ENCODE results near the gene PHB1. TPM values are rescaled to one million over a fixed set of nuclear protein-coding genes. Genes with fewer than 3 reads are reported as not detected.
A peak's percentile ranks its signal among the peaks of the same experiment; 100 is the strongest.
"Not testable (repeated sequence)": the region's sequence is repeated elsewhere in the genome, so short reads cannot be mapped to it uniquely, and the experiment has no call there.

Gene PHB1
- total RNA-seq, 1 donor from 2014 or later, result 141 TPM

DNA sequence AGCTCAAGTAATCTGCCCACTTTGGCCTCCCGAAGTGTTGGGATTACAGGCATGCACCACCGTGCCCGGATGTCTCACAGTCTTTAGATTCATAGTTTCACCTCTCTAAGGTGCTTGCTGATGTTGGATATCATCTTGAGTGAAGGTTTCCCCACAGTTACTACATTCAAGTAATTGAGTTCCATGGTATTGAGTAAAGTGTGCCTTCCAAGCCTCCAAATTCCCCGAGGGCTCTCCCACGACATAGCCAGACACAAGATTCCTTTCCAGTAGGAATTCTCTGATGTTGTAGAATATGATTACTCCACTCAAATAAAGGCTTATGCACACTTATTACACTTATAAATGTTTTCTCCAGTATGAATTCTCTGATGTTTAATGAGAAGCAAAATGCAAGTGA is 36.4 kb downstream of the PHB1 start:
- no peak for DNase-seq (ENCODE audit: low spot score)

DNA sequence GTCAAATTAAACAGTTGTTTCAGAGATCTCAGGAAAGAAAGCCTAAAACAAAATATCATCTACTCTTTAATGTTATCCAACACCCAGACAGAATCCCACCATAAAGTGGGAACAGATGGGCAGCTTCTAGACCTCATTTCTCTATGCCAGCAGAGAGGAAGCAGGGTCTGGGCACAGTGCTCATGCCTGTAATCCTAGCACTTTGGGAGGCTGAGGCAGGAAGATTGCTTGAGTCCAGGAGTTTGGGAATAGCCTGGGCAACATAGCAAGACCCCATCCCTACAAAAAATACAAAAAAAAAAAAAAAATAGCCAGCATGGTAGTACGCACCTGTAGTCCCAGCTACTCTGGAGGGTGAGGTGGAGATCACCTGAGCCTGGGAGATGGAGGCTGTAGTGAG is 39.1 kb downstream of the PHB1 start:
- DNase-seq (ENCODE audit: low spot score), result no peak

DNA sequence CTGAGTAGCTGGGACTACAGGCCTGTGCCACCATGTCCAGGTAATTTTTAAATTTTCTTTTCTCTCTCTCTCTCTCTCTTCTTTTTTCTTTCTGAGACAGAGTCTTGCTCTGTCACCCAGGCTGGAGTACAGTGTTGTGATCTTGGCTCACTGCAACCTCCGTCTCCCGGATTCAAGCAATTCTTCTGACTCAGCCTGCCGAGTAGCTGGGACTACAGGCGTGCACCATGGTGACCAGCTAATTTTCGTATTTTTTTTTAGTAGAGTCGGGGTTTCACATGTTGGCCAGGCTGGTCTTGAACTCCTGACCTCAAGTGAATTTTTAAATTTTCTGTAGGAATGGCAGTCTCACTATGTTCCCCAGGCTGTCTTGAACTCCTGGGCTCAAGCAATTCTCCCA is 41.6 kb downstream of the PHB1 start:
- DNase-seq (ENCODE audit: low spot score), result no peak

DNA sequence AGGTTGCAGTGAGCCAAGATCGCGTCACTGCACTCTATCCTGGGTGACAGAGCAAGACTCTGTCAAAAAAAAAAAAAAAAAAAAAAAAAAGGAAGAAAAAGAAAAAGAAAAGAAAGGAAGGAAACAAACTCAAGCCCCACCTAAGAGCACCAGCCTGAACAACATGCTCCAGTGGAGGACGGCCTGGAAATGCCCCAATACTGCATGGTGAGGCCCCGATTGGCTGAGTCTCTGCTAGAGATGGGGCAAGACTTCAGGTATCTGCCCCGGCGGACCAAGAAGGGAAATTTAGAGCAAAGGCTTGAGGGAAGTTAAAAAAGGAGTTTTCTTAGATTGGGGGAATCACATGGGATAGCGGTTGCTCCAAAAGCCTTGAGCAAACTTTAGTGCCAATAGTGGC is 42.3 kb downstream of the PHB1 start:
- DNase-seq (ENCODE audit: low spot score), result no peak

DNA sequence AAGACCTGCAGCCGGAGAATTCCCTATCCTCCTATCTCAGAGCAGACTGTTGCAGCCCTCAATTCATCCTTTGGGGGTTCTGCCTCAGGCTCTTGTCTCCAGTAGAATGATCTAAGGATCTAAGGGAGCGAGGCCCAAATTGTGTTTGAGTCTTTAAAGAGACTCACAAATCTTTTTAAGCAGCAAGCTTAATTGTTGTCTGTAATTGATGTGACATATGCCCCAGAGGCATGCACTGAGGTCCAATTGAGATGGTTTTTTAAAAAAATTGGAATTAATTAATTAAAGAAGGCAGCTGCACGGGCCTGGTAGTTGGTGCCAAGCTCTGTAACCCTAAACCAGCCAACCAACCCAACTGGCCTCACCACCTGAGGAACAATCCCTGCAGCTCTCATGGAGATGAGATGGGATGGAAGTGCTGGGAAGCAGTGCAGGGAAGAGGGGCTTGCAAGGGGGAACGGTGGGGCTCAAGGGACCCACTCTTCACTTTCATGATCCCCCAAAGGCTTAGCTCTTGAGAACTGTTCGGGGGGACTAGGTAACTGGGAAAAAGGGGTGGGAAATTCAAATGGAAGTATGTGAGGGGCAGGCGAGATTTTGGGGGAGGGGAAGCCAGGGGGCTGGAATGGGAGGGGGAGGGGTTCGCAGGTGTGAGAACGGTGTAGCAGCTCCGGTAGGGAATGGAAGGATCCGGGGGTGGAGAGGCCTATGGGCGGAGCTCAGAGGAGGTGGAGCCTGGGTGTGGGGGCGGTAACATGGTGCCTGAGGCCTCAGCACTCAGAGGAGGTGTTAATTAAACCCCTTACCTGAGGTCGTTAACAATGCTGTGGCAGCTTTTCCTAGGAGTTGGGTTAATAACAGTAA is 43.5 kb downstream of the PHB1 start:
- DNase-seq (ENCODE audit: low spot score), result no peak

DNA sequence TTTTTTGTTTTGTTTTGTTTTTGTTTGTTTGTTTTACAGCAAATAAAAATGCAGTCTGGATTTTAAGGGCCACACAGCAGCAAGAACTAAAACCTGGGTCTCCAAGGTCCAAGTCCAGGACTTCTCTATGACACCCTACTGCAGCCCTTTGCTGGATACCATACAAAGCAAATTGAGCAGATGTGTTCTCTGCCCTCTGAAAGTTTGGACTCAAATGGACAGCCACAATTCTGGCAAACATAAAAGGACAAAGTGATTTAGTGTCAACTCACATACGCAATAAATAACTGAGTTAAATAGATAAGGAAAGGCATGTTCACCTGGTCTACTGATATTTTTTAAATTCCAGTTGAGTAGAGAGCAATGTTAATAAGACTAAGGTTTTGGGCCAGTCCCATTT is 44.9 kb downstream of the PHB1 start:
- no peak for DNase-seq (ENCODE audit: low spot score)

DNA sequence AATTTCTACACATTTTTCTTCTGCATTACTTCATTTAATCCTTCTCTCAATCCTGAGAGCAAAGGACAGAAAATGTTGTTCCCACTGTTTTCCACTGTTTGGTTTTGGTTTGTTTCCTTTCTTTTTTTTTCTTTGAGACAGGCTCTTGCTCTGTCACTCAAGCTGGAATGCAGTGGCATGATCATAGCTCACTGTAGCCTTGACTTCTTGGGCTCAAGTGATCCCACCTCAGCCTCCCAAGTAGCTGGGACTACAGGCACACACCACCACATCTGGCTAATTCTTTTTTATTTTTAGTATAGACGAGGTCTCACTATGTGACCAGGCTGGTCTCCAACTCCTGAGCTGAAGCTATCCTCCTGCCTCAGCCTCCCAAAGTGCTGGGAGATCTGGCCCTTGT is 45.6 kb downstream of the PHB1 start:
- no peak for DNase-seq (ENCODE audit: low spot score)

DNA sequence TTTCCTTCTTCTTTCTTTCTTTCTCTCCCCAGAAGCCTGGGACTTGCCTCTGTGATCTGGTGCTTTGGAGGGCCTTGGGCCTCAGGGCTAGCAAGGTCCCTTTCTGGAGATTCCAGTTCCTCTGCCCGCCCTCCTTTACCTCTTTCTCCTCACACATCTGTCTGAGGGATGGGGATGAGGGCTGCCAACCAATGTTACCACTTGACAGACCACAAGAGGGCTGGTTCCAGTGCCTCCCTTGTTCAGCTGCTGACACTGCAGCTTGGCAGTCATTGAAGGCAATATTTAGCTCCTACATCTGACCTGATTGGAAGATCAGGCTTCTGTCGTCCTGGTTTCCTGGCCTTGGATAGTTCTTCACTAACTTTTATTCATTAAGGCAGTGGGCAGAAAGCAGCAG is 49.0 kb downstream of the PHB1 start:
- no peak for DNase-seq (ENCODE audit: low spot score)

DNA sequence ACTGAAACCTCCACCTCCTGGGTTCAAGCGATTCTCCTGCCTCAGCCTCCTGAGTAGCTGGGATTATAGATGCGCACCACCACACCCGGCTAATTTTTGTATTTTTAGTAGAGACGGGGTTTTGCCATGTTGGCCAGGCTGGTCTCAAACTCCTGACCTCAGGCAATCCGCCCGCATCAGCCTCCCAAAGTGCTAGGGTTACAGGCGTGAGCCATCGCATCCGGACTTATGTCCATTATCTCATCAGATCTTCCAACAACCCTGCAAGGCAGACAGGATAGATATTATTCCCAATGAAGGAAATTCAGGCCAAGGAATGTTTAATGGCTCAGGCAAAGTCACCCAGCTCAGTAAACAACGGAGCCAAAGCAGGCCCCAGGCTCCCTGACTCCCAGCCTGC is 49.6 kb downstream of the PHB1 start:
- not testable (repeated sequence) for DNase-seq (ENCODE audit: low spot score)

DNA sequence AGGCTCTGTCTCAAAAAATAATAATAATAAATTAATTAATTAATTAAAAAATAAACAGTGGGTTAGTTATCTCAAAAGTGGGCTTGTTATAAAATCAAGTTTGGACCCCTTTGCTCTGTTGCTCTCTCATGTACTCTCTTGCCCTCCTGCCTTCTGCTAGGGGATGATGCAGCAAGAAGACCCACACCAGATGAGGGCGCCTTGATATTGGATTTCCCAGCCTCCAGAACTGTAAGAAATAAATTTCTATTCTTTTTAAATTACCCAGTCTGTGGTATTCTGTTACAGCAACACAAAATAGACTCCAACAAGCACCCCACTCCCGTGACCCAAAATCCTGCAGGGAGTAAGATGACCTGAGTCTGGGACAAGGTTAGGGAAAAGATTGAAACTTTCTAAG is 50.6 kb downstream of the PHB1 start:
- no peak for DNase-seq (ENCODE audit: low spot score)

DNA sequence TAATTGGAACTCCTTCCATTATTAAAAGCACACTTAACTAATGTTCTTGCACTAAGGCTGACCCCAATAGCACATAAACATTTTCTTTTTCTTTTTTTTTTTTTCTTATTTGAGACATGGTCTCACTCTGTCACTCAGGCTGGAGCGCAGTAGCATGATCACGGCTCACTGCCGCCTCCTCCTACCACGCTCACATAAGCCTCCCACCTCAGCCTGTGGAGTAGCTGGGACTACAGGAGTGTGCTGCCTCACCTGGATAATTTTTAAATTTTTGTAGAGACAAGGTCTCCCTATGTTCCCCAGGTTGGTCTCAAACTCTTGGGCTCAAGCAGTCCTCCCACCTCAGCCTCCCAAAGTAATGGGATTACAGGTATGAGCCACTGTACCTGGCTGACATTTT is 51.4 kb downstream of the PHB1 start:
- DNase-seq (ENCODE audit: low spot score), result no peak

DNA sequence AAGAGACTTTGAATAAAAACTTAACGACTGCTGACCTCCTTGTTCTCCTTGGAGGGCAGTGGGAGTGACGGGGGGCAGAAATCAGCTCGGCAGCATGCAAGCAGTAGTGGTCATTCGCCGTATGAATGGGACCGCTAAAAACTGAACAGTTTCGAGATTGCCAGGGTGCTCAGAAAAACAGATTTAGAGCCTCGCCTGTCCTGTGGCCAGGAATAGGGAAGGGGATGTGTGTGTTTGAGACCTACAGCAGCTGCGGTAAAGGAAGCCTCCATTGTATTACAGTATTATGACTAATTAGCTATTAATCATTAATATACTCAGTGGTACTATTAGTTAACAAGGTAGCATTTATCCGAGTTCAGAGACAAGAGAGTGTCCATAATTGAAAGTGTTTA is 52.0 kb downstream of the PHB1 start:
- no peak for DNase-seq (ENCODE audit: low spot score)

DNA sequence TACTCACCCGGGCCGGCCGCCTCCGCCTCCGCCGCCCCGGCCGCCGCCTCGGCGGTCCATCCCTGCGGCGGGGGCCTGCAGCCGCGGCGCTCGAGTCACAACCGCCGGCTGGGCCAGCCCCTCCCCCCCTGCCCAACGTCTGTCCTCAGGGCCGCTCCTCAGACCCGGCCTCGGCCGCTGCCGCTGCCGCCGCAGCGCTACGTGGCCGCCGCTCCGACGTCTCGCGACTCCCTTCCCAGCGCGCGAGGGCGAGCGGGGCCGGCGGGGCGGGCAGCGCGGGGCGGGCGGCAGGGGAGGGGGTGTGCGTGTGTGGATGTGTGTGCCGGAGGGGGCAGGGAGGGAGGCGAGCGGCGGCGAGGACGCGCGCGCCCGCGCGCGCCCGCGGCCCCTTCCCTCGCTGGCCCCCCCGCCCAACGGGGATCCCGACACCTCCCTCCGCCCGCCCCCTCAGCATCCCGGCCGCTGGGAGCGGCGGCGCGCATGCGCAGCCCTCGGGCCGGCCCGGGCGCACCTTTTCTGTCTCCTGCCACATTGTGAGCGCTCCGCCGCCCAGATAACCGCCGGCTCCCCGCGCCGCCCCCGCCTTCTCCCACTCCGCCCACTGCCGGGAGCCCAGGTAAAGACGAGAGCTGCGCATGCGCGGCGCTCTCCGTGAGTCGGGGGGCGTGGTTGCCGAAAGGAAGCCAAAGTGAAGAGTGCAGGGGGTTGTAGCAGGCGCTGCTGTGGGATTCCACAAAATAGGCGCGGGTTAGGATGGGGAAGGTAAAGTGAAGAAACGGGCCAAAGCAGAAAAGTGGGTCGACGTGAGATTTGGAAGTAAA is 52.6 kb downstream of the PHB1 start, which contains the start of gene ZNF652:
TSS of gene ZNF652 (minus strand) at position 349 of the 821 bp plus-strand sequence. CDS start 44,525 bp downstream, outside the sequence.
- peak; percentile 95 for DNase-seq (ENCODE audit: low spot score)

DNA sequence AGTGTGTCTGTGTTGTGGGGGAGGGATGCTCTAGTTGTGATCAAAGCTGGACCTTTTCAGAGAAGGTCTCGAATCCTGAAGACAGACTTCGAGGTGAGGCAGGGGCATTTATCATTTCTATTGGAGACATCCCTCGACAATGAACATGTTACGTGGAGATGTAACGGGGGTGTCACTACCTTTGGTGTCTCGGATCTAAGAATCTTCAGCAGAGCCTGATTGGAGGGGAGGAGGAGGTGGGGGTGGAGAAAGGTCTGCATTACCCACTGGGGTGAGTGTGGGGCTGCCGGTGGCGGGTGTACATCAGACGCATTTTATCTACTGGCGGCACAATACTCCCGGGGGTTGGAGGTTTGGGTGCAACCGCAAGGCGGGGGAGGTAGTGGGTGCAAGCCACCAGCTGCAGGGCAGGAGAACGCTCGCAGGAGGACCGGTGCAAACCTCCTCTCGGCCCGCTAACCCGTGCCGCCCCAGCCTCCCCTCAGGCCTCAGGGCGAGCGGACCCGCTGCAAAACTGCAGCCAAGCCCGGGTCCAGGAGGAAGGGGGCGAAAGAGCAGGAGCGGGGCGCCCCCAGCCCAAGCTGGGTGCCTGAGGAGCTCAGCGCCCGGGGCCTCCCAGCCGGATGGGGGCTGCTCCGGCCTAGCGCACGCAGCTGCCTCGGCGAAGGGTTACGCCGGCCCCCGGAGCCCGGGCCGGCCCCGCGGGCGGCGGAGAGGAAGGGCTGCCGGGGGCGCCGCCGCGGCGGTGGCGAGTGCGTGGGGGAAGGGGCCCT is 53.4 kb downstream of the PHB1 start:
- DNase-seq (ENCODE audit: low spot score), result peak; percentile 48

DNA sequence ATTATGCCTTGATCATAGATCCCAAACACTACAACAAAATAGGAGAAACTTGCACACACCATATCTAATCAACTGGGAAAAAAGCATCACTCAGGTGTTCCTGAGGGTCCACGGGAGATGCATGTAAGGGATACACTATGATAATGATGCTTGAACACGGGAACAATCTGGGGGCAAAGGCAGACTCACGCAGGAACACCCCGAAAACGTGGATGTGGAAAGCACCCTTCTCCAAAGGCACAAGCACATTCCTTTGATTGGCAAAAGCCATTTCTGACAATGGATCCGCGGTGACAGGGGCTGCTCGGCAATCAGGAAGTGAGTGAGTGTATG is 53.9 kb downstream of the PHB1 start:
- no peak for DNase-seq (ENCODE audit: low spot score)

DNA sequence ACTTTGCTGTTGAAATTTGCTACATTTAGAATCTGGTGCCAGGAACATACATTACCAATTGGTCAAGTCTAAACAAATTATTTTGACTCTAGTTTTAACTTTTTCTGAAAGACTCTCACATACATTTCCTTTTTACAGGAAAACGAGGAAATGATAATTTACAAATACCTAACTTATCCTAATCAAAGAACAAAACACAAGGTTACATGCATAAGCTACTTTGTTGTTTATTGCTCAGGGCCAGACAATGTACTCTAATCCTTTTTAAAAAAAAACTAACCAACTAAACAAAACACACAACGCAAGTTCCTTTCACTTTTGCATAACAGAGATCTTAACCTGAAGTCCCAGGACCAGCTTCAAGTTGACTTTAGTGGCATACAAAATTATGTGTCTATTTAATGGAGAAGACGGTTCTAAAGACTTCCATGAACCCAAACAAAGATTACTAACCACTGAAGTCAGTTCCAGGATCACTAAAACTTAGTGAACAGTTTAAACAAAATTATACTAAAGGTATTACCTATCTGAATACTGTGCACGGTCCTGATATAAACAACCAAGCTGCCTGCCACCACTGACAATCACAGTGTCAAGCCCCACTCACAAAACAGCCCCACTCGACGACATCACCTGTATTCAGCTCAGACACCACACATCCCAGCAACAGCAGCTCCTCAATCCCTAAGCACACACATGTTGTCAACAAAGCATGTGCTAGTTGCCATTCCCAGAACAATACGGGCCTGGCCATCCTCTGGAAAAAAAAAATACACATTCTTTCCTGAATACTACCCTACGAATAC is 54.5 kb downstream of the PHB1 start:
- DNase-seq (ENCODE audit: low spot score), result no peak

DNA sequence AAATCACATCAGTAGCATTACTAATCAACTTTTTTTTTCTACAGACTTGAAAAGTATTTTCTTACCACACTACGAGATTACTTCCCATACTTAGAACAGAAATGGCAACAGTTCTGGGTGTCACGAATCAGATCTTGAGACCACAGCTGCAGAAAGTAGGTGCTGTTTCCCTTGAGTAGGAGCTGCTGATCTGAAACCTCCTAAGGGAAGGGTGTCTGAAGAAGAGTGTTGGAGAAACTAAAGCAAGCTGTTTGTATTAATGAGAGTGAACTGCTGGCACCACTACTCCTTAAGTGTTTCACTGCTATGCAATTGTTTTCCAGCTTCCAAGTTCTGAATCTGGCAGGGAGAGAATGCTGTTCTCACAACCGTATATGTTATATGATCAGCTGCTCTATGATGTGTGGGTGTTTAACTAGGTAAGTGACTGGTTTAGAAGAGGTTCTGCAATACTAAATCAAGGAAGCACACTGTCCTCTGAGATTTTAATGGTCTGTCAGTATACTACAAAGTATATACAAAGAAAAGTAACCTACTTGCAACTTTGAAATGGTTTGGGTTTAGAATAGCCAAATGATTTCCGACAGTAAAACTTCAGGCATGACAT is 55.9 kb downstream of the PHB1 start:
- no peak for DNase-seq (ENCODE audit: low spot score)

DNA sequence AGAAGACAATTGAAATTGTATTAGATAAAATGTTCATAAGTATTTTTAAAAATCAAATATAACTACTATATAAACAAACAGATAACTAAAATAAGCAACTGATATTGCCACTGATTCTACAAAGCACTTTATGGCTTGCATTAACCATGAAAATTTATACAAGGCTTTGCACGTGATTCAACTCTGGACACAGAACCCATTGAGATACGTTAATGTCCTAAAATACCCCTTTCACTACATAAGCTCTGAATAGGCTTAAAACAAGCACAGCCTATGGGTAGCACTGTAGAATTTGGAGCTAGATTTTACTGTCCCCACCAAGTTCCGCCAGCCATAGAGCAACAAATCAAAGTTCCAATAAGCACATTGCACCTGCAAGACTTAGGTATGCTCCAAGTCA is 57.2 kb downstream of the PHB1 start:
- no peak for DNase-seq (ENCODE audit: low spot score)

DNA sequence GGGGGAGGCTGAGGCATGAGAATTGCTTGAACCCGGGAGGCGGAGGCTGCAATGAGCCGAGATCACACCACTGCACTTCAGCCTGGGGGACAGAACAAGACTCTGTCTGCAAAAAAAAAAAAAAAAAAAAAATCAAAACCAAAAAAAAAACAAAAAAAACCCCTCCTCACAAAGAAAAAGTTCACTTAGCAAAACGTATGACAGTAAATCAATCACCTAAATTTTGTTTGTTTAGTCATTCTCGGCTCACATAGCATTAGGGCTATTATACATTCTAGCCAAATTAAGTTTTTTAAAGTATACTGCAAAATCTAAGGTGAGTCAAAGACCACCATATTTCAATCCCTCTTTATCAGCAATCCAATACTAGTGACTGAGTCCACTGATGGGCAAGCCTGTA is 58.4 kb downstream of the PHB1 start:
- no peak for DNase-seq (ENCODE audit: low spot score)
